GM12878 (cell line): ENCODE results near the gene SESN1. TPM values are rescaled to one million over a fixed set of nuclear protein-coding genes. Genes with fewer than 3 reads are reported as not detected.

Source experiments
- ATAC-seq: fragments of 200-7000 bp; cut with Tn5 transposase; 3 replicates; pipeline ENCODE4 v1.9.1; 2020; ENCODE audit warnings: mild to moderate bottlenecking, moderate library complexity
- BruUV-seq: library from RNA; stranded (reverse); fragments of 400-500 nt; replicated peaks from 2 replicates; lab custom pipeline; 2021; lab: Mats Ljungman, UMichigan
- CTCF ChIA-PET: fragments of 300-600 bp; sonication (Branson Sonifier 250); formaldehyde crosslinking; extraction: SDS; loops from one replicate; lab custom pipeline; 2021; ENCODE audit warnings: inconsistent platforms; lab: Yijun Ruan, JAX
- POLR2A ChIA-PET: fragments of 350-600 bp; formaldehyde crosslinking; extraction: SDS; loops from one replicate; lab custom pipeline; 2021; ENCODE audit warnings: inconsistent platforms; lab: Charles Lee
- RAD21 ChIA-PET: fragments of 300-600 bp; sonication (Branson Sonifier 250); formaldehyde crosslinking; loops from one replicate; lab custom pipeline; 2023; ENCODE audit warnings: antibody characterized with exemption; ENCODE audit not compliant: unreplicated experiment; lab: Charles Lee
- SMC1A ChIA-PET: fragments of 300-600 bp; sonication (Branson Sonifier 250); formaldehyde crosslinking; loops from one replicate; lab custom pipeline; 2023; ENCODE audit not compliant: unreplicated experiment, uncharacterized antibody; lab: Charles Lee
- DNase-seq: peaks from one replicate; pipeline ENCODE4 v3.0.0-alpha.2; 2011; ENCODE audit warnings: low read depth, low spot score
- FAIRE-seq: peaks from 3 replicates; lab custom pipeline; 2011; peaks lifted over from hg19 to GRCh38; lab: Jason Lieb, UNC
- H2AFZ ChIP-seq: 2 replicates; pipeline ENCODE4 v1.6.0; 2011; ENCODE audit warnings: low read depth, low read length, control low read depth; ENCODE audit not compliant: control insufficient read depth
- H3K27ac ChIP-seq: 2 replicates; pipeline ENCODE4 v1.5.1; 2011; ENCODE audit warnings: control low read depth; ENCODE audit not compliant: control insufficient read depth, insufficient read depth
- H3K27me3 ChIP-seq, 2 experiments: replicated peaks in 1 of 2; 2 replicates each; pipeline versions ENCODE4 v1.6.0 to v1.6.1; 2011; ENCODE audit warnings: low read length in 1 of 2; ENCODE audit not compliant: control insufficient read depth in 2 of 2, insufficient read depth in 2 of 2
- H3K36me3 ChIP-seq, 2 experiments: 2 replicates each; pipeline ENCODE4 v1.5.1; 2011; ENCODE audit warnings: low read length in 1 of 2; ENCODE audit not compliant: control insufficient read depth in 2 of 2, insufficient read depth in 2 of 2
- H3K4me1 ChIP-seq: 2 replicates; pipeline ENCODE4 v1.6.1; 2011; ENCODE audit warnings: mild to moderate bottlenecking, low read length, moderate library complexity, mixed read lengths; ENCODE audit not compliant: control insufficient read depth, insufficient read depth
- H3K4me2 ChIP-seq: 2 replicates; pipeline ENCODE4 v1.6.0; 2011; ENCODE audit warnings: control low read depth; ENCODE audit not compliant: control insufficient read depth, insufficient read depth
- H3K4me3 ChIP-seq: fragments of 200-600 bp; sonication (generic); 2 replicates; pipeline ENCODE4 v1.5.1; 2016
- H3K79me2 ChIP-seq: 2 replicates; pipeline ENCODE4 v1.6.0; 2011; ENCODE audit warnings: low read length; ENCODE audit not compliant: control insufficient read depth, insufficient read depth
- H3K9ac ChIP-seq: 2 replicates; pipeline ENCODE4 v1.8.0; 2011; ENCODE audit warnings: low read length, control low read depth, mixed read lengths; ENCODE audit not compliant: control insufficient read depth, insufficient read depth
- H3K9me3 ChIP-seq: replicated peaks from 3 replicates; pipeline ENCODE4 v1.5.1; 2011; ENCODE audit warnings: mild to moderate bottlenecking, low read length; ENCODE audit not compliant: control insufficient read depth, insufficient read depth
- H4K20me1 ChIP-seq: 2 replicates; pipeline ENCODE4 v1.6.0; 2011; ENCODE audit not compliant: control insufficient read depth, insufficient read depth
- ATF3 ChIP-seq: IDR thresholded peaks from 2 replicates; pipeline ENCODE4 v1.6.1; 2011; ENCODE audit warnings: low read depth, mild to moderate bottlenecking, low read length, moderate library complexity, borderline replicate concordance; ENCODE audit errors: extremely low read depth
- BRCA1 ChIP-seq: IDR thresholded peaks from 2 replicates; pipeline ENCODE4 v1.6.1; 2011; ENCODE audit warnings: low read depth, low read length, improper control_type of control experiment
- CHD4 ChIP-seq: fragments of 200-600 bp; sonication (generic); IDR thresholded peaks from 2 replicates; pipeline ENCODE4 v1.6.1; 2016; ENCODE audit warnings: mild to moderate bottlenecking
- EGR1 ChIP-seq, 2 experiments: IDR thresholded peaks; 1 replicate in 1 of 2; 2 replicates in 1 of 2; pipeline ENCODE4 v1.6.1; 2011 to 2012; ENCODE audit warnings: low read depth in 2 of 2, low read length in 2 of 2, borderline replicate concordance in 1 of 2, mild to moderate bottlenecking in 1 of 2, moderate library complexity in 1 of 2
- FOXK2 ChIP-seq: fragments of 450-650 bp; IDR thresholded peaks from 2 replicates; pipeline ENCODE4 v1.6.1; 2017; ENCODE audit warnings: mild to moderate bottlenecking, moderate library complexity
- HCFC1 ChIP-seq: fragments of 150-350 bp; IDR thresholded peaks from 2 replicates; pipeline ENCODE4 v1.6.1; 2014; ENCODE audit warnings: low read length
- KDM1A ChIP-seq: fragments of 200-600 bp; sonication (generic); IDR thresholded peaks from 2 replicates; pipeline ENCODE4 v1.6.1; 2016; ENCODE audit warnings: borderline replicate concordance
- KLF5 ChIP-seq: fragments of 450-650 bp; IDR thresholded peaks from 2 replicates; pipeline ENCODE4 v1.6.1; 2014; ENCODE audit warnings: mild to moderate bottlenecking; ENCODE audit not compliant: partially characterized antibody
- NBN ChIP-seq: fragments of 450-650 bp; IDR thresholded peaks from 2 replicates; pipeline ENCODE4 v1.6.1; 2016
- RELA ChIP-seq: fragments of 450-650 bp; IDR thresholded peaks from 2 replicates; pipeline ENCODE4 v1.8.0; 2014; ENCODE audit warnings: borderline replicate concordance; ENCODE audit not compliant: partially characterized antibody
- SIN3A ChIP-seq: IDR thresholded peaks from 2 replicates; pipeline ENCODE4 v1.6.1; 2012; ENCODE audit warnings: low read depth, low read length, improper control_type of control experiment
- SPI1 ChIP-seq: IDR thresholded peaks from 2 replicates; pipeline ENCODE4 v1.6.1; 2011; ENCODE audit warnings: low read depth, mild to moderate bottlenecking, low read length, moderate library complexity, borderline replicate concordance; ENCODE audit not compliant: insufficient read depth
- SREBF2 ChIP-seq: IDR thresholded peaks from 2 replicates; pipeline ENCODE4 v1.6.1; 2012; ENCODE audit warnings: mild to moderate bottlenecking, low read length
- ZBTB4 ChIP-seq: fragments of 450-650 bp; formaldehyde crosslinking; IDR thresholded peaks from 2 replicates; pipeline ENCODE4 v1.4.0; 2022; ENCODE audit warnings: mild to moderate bottlenecking, moderate library complexity
- ZNF687 ChIP-seq: fragments of 450-650 bp; IDR thresholded peaks from 2 replicates; pipeline ENCODE4 v1.6.1; 2017; ENCODE audit warnings: mild to moderate bottlenecking, moderate library complexity
- WGBS: methylation state at CpG from one replicate; pipeline ENCODE4 v1.1.6; 2016; ENCODE audit warnings: low lambda C conversion rate; ENCODE audit not compliant: insufficient replicate concordance, insufficient coverage; ENCODE audit errors: missing lambda C conversion rate; 5-methylcytosine and 5-hydroxymethylcytosine counted together
- in situ Hi-C: fragments of 300-500 bp; cut with MboI; formaldehyde crosslinking; loops from 9 replicates; pipeline ENCODE4 v1.14.3; 2018; ENCODE audit warnings: mixed read lengths
- intact Hi-C: fragments of 100-400 bp; cut with micrococcal nuclease; formaldehyde crosslinking; loops from one replicate; pipeline ENCODE4 v1.14.2; 2022; ENCODE audit not compliant: unreplicated experiment
- polyA plus RNA-seq, 11 experiments: library from polyadenylated mRNA; depleted of rRNA in 4 of 11; unstranded in 6 of 11; stranded (reverse) in 5 of 11; fragments of >200 nt; fragmentation: Nextera tagmentation in 4 of 11; fragmentation: Illumina TruSeq in 1 of 11; extraction: Ambion mirVana in 4 of 11; extraction: Trizol in 1 of 11; gene quantifications; 1 replicate in 1 of 11; 2 replicates in 10 of 11; pipeline versions ENCODE4 v1.2.1 to v1.2.3, GENCODE V29; 2011 to 2016; ENCODE audit warnings: inconsistent platforms in 2 of 11, missing spikeins in 2 of 11, low read depth in 1 of 11
- total RNA-seq, 4 experiments: library from RNA; depleted of rRNA in 3 of 4; stranded (reverse); fragments of >200 nt in 3 of 4; fragmentation: Illumina TruSeq in 1 of 4; extraction: Trizol in 1 of 4; gene quantifications; 2 replicates each; pipeline versions ENCODE4 v1.2.1 to v1.2.3, GENCODE V29; 2013 to 2021

SESN1 gene
- total and polyA plus RNA-seq, 10 of the 15 experiments (the other 5 are each of a cell fraction or from before 2014, with no cell fraction given) = 1.3 to 13.0 (median 3.3) TPM

- no peaks in the 10 kb centered on the region for H4K20me1 ChIP-seq
- no peak overlapping the region for H3K4me3 ChIP-seq
- H3K4me1 ChIP-seq = no peaks in the 10 kb centered on the region
- H3K27me3 ChIP-seq = peaks cover 0 to 5% of the 10 kb centered on the region in 2 experiments; a peak in 1 of 4 replicates
- H3K36me3 ChIP-seq = no peaks in the 10 kb centered on the region
- 95% methylated on average over 1 of the region's 1 CpG for WGBS
- H3K9me3 ChIP-seq = no peaks in the 10 kb centered on the region
- no peak overlapping the region for H3K27ac ChIP-seq
- H3K4me2 ChIP-seq = no peak overlapping the region
- in situ Hi-C loops (no loop called here), intact Hi-C loops (no loop called here)
- no peak for ATAC-seq
- TF ChIP-seq KDM1A = no peak
- TF ChIP-seq HCFC1 = no peak
- no peak for TF ChIP-seq NBN
- TF ChIP-seq SREBF2 = no peak
- TF ChIP-seq ZBTB4 (CRISPR knock-in tag) = no peak
- no peak for TF ChIP-seq SPI1
- no peak for TF ChIP-seq SIN3A
- TF ChIP-seq ZNF687 = no peak
- TF ChIP-seq KLF5 = no peak
- no peak for TF ChIP-seq BRCA1
- no peak for TF ChIP-seq FOXK2
- no peak for TF ChIP-seq ATF3
- TF ChIP-seq CHD4 = no peak
- no peak for TF ChIP-seq EGR1 (IDR thresholded peaks at IDR 0.05; ENCODE audit: borderline replicate concordance in 1 of 2, low read depth in 2 of 2, low read length in 2 of 2)
- no peak for TF ChIP-seq RELA
- H3K9ac ChIP-seq = no peak overlapping the region
- ChIA-PET SMC1A (no interaction called here), POLR2A (no interaction called here), CTCF (no interaction called here), RAD21 (no interaction called here)
- no TSS peak for BruUV-seq
- no peak for DNase-seq
- H2AFZ ChIP-seq = no peak overlapping the region
- no peak for FAIRE-seq
- H3K79me2 ChIP-seq = no peaks in the 10 kb centered on the region
Observed at GRCh38 chr6:109019911-109020310, 74.7 kb downstream of the SESN1 start.
